ENCODE data around the gene MCM9.

MCM9 gene

DNA sequence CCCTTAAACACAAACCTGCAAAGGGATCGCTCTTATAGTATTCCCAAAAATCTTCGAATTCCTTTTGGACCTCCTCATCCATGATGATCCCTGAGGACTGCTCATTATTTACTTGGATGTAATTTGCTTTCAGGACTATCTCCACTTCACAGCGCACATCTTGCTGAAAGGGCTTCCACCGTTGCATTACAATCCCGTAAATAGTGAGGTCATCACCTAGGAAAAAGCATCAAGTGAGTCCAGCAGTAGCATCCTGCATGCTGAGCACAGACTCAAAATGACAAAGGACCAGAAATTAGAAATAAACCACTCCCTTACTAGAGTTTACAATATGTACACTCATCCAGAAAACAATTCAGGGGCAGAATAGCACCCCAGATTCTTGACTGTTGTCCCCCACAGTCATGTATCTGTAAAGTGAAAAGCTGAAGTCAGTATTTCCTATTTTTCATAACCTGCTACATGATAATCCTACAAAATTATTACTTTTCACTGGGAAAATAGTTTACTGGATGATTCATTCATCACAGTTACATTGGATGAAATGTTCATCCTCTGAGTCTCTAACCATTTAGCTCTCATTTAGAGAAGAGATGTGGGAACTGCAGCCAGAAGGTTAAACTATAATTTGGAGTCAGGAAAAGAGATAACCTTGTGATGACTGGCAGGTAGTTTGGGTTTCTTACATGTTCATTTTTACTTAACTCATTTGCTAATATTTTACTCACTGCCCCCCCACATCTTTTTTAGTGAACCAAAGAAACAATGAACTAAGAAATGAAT is 17.2 kb downstream of the MCM9 start:
- Histone ChIP-seq H3K9me3 (ENCODE audit: low read length) (no peaks in the 10 kb centered on the region), H3K9ac (ENCODE audit: low read length) (no peak overlapping the region), H3K4me2 (ENCODE audit: low read length) (no peak overlapping the region), H3K27ac (ENCODE audit: low read depth, low read length, poor library complexity, severe bottlenecking) (no peak overlapping the region), H3K79me2 (ENCODE audit: insufficient read depth, low read length) (no peaks in the 10 kb centered on the region), H4K20me1 (ENCODE audit: insufficient read depth, low read length) (no peaks in the 10 kb centered on the region), H2AFZ (ENCODE audit: low read length) (no peak overlapping the region), H3K9me2 (ENCODE audit: low read depth, low read length) (no peaks in the 10 kb centered on the region), H3K27me3 (ENCODE audit: insufficient read depth, low read length) (no peaks in the 10 kb centered on the region), H3K4me1 (ENCODE audit: insufficient read depth, low read length, severe bottlenecking) (no peaks in the 10 kb centered on the region), H3K4me3 (ENCODE audit: low read depth, low read length, poor library complexity, severe bottlenecking) (no peak overlapping the region), H3F3A (ENCODE audit: insufficient read depth, low read length) (no peaks in the 10 kb centered on the region), H3K36me3 (ENCODE audit: insufficient read depth, low read length) (peaks cover 83% of the 10 kb centered on the region)
- TF ChIP-seq, protein P1, sequence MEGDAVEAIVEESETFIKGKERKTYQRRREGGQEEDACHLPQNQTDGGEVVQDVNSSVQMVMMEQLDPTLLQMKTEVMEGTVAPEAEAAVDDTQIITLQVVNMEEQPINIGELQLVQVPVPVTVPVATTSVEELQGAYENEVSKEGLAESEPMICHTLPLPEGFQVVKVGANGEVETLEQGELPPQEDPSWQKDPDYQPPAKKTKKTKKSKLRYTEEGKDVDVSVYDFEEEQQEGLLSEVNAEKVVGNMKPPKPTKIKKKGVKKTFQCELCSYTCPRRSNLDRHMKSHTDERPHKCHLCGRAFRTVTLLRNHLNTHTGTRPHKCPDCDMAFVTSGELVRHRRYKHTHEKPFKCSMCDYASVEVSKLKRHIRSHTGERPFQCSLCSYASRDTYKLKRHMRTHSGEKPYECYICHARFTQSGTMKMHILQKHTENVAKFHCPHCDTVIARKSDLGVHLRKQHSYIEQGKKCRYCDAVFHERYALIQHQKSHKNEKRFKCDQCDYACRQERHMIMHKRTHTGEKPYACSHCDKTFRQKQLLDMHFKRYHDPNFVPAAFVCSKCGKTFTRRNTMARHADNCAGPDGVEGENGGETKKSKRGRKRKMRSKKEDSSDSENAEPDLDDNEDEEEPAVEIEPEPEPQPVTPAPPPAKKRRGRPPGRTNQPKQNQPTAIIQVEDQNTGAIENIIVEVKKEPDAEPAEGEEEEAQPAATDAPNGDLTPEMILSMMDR (IDR thresholded peaks at IDR 0.05; ENCODE audit: low read length) = no peak
- TF ChIP-seq EZH2 (IDR thresholded peaks at IDR 0.05; ENCODE audit: borderline replicate concordance, low read length) = no peak

DNA sequence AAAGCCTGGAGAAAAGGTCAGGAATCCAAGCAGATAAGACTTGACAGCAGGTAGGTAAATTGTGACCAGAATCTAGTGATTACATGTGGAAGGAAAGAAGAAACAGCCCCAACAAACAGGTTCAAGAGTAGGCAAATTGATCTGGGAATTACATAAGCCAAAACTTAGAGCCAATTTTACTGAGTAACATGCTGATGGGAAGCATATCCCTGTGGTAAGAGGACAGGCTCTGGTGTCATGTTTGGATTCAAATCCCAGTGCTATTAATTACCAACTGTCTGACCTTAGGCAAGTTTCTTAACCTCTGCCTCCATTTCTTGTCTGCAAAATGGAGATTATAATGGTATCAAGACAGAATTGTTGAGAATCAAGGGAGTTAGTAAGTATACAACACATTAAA is 20.4 kb downstream of the MCM9 start:
- no peak overlapping the region for H3K4me2 ChIP-seq (ENCODE audit: low read length)
- H3K27me3 ChIP-seq (ENCODE audit: insufficient read depth, low read length) = no peaks in the 10 kb centered on the region
- no peak overlapping the region for H3K27ac ChIP-seq (ENCODE audit: low read depth, low read length, poor library complexity, severe bottlenecking)
- H3K36me3 ChIP-seq (ENCODE audit: insufficient read depth, low read length) = peaks cover 82% of the 10 kb centered on the region
- H2AFZ ChIP-seq (ENCODE audit: low read length) = no peak overlapping the region
- H4K20me1 ChIP-seq (ENCODE audit: insufficient read depth, low read length) = no peaks in the 10 kb centered on the region
- no peaks in the 10 kb centered on the region for H3F3A ChIP-seq (ENCODE audit: insufficient read depth, low read length)
- H3K4me1 ChIP-seq (ENCODE audit: insufficient read depth, low read length, severe bottlenecking) = no peaks in the 10 kb centered on the region
- H3K9me2 ChIP-seq (ENCODE audit: low read depth, low read length) = no peaks in the 10 kb centered on the region
- H3K4me3 ChIP-seq (ENCODE audit: low read depth, low read length, poor library complexity, severe bottlenecking) = no peak overlapping the region
- H3K9ac ChIP-seq (ENCODE audit: low read length) = no peak overlapping the region
- no peaks in the 10 kb centered on the region for H3K9me3 ChIP-seq (ENCODE audit: low read length)
- TF ChIP-seq, protein P1 (IDR thresholded peaks at IDR 0.05; ENCODE audit: low read length) = no peak
- TF ChIP-seq EZH2 (IDR thresholded peaks at IDR 0.05; ENCODE audit: borderline replicate concordance, low read length) = no peak
- no peaks in the 10 kb centered on the region for H3K79me2 ChIP-seq (ENCODE audit: insufficient read depth, low read length)

DNA sequence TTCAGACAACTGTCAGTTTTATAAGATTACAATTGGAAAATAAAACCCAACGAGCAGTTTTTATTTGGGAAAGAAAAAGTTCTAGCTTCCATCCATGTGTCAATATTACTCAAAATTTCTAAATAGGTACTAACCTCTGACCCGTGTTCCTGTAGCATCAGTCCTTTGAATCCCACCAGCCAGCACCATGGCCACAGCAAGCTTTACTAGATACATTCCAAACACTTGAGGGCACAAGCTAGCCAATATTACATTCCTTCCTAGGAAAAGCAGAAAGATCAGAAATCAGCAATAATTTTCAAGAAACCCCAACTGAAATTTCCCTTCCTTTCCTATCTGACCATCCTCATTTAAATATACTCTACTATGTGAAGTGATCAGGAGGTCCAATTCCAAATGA is 21.8 kb downstream of the MCM9 start:
- no peaks in the 10 kb centered on the region for H3K9me2 ChIP-seq (ENCODE audit: low read depth, low read length)
- no peak overlapping the region for H3K4me2 ChIP-seq (ENCODE audit: low read length)
- no peak overlapping the region for H3K9ac ChIP-seq (ENCODE audit: low read length)
- TF ChIP-seq, protein P1 (IDR thresholded peaks at IDR 0.05; ENCODE audit: low read length) = no peak
- no peak for TF ChIP-seq EZH2 (IDR thresholded peaks at IDR 0.05; ENCODE audit: borderline replicate concordance, low read length)
- no peaks in the 10 kb centered on the region for H3K9me3 ChIP-seq (ENCODE audit: low read length)
- H3K4me1 ChIP-seq (ENCODE audit: insufficient read depth, low read length, severe bottlenecking) = no peaks in the 10 kb centered on the region
- H3K4me3 ChIP-seq (ENCODE audit: low read depth, low read length, poor library complexity, severe bottlenecking) = no peak overlapping the region
- H3K27me3 ChIP-seq (ENCODE audit: insufficient read depth, low read length) = no peaks in the 10 kb centered on the region
- no peak overlapping the region for H3K27ac ChIP-seq (ENCODE audit: low read depth, low read length, poor library complexity, severe bottlenecking)
- H3F3A ChIP-seq (ENCODE audit: insufficient read depth, low read length) = no peaks in the 10 kb centered on the region
- peaks cover 85% of the 10 kb centered on the region for H3K36me3 ChIP-seq (ENCODE audit: insufficient read depth, low read length)
- H2AFZ ChIP-seq (ENCODE audit: low read length) = no peak overlapping the region
- no peaks in the 10 kb centered on the region for H3K79me2 ChIP-seq (ENCODE audit: insufficient read depth, low read length)
- no peaks in the 10 kb centered on the region for H4K20me1 ChIP-seq (ENCODE audit: insufficient read depth, low read length)
